COLO668 (cell line): ENCODE data around the gene PLXDC1.

Experiments used
- DNase-seq: peaks from one replicate; lab custom pipeline; 2025; ENCODE audit not compliant: unreplicated experiment; lab: John Stamatoyannopoulos, UW

PLXDC1 gene

GRCh38 chr17:39156491-39156890 lies 5.1 kb upstream of the PLXDC1 start:
- DNase-seq = no peak

DNA sequence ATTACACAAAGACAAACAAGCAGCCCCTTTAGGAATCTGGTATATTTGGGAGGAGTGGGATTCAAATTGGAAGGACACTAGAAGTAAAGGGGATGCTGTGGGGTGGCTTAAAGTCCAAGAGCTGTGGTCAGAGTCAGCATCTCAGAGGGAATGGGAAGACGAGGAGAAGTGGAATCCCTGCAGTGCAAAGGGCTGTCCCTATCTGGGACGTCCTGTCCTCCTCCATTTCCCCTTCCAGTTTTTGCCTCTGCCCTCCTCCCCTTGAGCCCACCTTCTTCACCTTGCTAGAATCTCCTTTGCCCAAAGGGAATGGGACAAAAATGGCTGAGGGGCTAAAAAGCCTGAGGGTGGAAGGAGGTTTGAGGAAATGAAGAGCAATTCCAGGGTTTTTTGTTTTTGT lies 4.2 kb upstream of the PLXDC1 start:
- no peak for DNase-seq

DNA sequence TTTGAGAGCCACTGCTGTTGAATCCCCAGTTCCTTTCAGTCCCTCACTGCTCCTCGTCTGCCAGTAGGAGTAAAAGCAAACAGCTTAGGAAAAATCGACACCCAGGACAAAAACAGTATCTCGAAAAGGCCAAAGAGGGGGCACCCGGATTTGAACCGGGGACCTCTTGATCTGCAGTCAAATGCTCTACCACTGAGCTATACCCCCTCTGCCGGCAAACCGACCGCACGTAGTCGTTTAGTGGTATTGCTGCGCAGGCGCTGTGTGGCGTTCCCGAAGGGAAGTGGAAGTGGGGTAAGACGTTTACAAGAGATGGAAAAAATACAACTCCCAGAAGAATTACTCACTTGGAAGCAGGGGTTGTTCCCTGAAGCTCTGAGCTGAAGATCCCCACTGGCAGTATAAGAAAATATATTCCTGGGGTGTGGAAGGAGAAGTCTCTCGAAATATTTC lies 2.2 kb upstream of the PLXDC1 start:
- DNase-seq = peak; percentile 68

DNA sequence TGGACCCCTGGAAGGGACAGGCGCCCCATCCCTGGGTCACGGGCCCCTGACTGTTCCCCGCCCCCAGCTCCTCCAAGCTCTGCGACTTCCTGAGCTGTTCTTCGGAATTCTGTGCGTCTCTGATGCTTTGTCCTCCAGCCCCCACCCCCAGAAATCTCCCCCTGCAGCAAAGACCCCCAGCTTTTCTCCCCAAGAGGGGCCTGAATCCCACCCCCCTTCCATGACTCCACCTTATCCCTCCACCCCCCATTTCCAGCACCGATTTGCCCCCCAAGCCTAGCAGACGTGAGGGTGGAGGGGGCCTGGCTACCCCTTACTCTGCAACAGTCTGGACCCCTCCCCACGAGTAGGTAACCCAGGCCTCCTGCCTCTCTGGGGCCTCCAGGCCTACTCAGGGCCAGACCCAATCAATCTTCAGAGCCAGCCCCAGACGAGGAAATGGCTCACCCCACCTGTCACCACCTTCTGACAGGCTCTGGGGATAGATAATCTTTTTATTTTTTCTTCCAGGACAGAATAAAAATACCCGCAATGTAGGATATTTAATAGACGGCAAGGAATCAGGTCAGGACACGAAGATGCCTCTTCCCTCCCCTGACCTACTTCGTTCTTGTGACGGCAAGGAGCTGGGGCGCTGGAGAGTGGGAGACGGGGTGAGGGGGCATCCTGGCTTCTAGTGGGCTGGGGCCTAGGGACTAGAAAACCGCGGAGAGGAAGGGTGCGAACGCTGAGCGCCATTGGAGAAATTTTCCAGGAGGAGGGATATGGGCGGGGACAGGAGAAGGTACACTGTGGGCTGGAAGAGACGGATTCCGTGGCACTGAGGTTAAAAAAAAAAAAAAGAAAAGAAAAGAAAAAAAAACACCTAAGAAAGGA lies 744 bp upstream of the PLXDC1 start:
- no peak for DNase-seq

DNA sequence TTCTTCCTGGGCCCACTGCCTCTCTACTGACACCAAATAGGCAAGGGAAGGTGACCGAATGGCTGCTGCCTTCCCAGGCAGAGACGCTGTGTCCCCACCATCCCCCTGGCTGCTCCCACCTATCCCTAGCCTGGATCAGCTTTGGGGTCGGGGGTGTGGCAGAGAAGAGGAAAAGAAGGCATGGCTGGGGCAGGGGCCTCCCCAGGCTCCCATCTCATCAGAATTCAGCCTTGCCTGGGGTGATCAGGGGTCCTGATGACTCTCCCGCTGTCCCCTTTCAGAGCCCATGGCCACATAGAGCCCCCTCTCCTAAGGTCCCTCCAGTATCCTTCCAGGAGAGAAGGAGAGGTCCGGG lies 665 bp downstream of the PLXDC1 start:
- no peak for DNase-seq

DNA sequence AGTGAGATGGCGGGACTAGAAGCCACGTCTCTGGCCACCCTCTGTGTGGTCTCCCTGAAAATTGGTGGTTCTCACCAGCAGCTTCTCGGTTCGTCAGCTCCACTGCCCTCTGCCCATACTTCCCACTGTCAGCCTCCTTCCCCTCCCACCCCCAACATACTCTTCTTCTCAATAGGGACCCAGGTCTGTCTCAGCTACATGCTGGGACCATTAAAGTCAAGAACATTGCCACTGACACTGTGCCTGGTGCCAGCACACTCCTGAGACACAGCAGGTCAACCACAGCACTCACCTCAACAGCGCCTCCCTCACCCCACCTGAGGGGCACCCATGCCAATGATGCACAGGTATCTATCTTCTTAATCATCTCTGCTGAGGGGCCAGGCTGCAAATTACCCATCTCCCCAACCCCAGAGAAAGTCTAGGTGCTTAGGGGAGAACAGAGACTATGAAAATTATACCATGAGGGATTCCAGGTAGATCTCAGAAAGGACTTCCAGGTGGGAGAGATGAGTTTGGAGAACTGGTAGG lies 1.3 kb downstream of the PLXDC1 start:
- DNase-seq = no peak

DNA sequence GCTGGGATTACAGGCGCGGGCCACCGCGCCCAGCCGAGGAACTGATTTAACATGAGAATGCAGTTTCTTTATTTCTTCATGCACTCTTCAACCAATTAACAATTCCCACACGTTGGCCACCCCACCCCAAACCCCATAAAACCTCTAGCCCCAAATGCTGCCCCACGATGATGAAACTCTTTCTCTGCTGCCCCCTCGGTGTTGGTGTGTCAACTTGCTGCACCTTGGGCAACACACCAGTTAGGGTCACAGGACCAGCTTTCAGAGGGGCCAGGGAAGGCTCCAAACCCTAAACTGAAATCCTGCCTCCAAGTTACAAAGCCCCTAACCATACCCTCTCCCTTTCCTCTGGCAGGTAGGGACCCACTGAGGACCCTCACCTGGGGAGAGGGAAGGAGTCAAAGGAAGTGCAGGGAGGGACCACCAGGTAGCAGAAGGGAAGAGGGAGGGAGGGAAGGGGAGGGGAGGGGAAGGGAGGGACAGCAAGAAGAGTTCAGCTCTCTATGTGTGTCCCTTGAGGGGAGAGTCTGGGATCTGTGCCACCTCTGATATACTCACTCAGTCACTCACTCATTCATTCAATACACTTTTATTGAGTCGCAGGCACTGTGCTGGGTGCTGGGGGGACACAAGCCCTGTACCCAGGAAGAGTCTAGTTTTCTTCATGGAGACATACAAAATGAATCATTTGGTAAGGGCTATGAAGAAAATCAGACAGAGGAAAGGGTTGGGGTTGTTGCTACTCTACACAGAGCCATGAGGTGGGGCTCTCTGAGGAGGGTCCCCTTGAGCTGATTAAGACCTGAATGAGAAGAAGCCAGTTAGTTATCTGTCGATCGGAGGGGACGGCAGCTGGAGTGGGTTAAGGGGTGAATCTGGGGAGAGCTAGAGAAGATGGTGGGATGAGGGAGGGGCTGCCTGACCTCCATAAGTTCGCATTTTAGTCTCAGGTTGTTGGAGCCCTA lies 3.9 kb downstream of the PLXDC1 start:
- no peak for DNase-seq

DNA sequence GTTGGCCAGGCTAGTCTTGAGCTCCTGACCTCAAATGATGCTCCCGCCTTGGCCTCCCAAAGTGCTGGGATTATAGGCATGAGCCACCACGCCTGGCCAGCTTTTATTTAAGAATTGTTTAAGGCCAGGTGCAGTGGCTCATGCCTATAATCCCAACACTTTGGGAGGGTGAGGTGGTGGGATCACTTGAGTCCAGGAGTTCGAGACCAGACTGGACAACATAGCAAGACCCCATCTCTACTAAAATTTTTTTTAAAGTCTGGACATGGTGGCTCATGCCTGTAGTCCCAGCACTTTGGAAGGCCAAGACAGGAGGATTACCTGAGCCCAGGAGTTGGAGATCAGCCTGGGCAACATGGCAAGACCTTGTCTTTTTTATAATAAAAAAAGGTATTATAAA lies 5.2 kb downstream of the PLXDC1 start:
- DNase-seq = no peak

DNA sequence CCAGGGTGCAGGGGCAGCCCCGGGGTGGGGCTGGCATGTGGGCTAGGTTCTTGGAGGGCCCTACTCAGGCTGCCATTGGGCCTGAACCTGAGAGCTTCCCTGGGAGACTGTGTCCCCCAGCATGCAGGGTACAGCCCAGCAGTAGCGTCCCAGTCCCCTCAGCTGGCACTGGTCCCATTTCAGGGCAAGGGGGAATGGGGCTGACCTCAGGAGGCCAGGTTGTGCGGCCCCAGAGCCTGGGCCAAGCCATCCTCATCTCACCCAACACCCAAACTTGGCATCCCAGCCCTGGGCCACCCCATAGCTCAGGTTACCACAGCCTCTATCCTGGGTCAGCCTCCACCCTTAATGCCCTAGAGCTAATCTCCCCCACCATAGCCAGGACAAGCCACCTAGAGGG lies 6.3 kb downstream of the PLXDC1 start:
- no peak for DNase-seq

GRCh38 chr17:39144416-39144840 lies 7.0 kb downstream of the PLXDC1 start:
- DNase-seq = peak; percentile 65

DNA sequence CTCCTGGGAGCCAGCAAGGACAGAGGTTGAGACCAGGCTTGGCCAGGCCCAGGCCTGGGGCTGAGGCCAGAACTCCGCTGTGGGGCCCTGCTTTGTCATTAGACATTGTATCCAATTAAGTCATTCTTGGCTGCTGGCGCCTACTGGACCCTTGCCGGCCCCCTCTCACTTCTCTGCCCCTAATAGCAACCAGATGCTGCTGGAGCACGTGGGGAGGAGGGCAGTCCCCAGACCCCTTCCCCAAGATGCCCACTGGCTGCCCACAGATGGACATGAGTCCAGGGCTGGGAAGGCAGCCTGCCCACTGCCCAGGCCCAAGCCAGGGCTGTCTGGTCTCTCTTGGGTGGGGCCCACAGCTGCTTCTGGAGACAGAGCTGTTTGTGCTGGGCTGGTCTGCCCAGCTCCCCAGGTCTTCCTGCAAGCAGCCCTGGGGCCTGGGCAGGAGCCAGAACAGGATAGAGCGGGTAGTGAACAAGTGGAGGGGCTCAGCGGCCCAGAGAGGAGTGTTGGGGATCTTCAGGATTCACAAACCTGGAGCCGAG lies 7.8 kb downstream of the PLXDC1 start:
- no peak for DNase-seq

DNA sequence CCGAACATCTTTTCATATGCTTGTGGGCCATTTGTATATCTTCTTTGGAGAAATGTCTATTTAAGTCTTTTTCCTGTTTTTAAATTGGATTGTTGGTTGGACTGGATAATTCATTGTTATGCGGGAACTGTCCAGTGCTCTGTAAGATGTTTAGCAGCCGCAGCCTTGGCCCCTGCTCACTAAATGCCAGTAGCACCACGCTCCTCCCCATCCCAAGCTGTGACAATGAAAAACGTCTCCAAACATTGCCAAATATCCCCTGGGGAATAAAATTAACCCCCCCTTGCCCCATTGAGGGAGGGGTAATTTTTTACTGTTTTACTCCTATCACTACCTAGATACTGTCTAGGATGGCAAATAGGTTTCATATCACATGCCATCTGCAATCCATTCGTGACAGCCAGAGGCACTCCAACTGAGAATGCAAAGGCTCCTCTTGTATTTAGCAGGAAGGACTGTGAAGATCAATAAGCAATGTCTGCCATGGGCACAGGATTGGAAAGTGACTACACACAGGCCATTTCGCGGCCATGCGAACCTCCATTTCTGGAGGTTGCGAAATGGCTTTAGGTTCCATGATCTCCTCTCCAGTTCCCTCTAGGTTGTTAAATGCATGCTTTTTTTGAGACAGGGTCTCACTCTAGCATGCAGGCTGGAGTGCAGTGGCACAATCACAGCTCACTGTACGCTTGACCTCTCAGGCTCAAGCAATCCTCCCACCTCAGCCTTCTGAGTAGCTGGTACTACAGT lies 9.3 kb downstream of the PLXDC1 start:
- DNase-seq = no peak

DNA sequence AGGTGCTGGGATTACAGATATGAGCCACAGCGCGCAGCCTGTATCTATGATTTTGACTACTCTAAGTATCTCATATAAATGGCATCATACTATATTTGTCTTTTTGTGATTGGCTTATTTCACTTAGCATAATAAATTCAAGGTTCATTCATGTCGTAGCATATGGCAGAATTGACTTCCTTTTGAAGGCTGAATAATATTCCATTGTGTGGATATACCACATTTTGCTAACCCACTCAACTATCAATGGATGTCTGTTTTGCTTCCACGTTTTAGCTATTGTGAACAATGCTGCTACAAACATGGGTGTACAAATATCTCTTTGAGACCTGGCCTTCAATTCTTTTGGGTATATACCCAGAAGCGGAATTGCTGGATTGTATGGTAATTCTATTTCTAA lies 10.1 kb downstream of the PLXDC1 start:
- DNase-seq = no peak

GRCh38 chr17:39139561-39139960 lies 11.9 kb downstream of the PLXDC1 start:
- no peak for DNase-seq

DNA sequence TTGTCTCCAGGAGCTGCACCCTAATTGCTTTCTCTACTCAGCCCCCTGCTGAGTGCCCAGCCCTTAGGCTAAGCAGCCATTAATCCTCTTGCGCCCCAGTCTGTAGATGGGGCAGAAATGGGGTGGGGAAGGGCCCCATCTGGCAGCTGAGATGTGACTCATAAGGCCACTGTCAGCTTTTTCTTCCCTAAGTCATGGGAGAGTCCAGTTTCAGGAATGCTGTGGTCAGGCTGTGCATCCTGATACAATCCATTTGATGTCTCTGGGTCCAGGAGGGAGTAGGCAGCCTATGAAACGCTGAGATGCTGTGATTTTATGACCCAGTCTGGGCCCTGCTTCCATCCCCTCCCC lies 12.3 kb downstream of the PLXDC1 start:
- DNase-seq = no peak

DNA sequence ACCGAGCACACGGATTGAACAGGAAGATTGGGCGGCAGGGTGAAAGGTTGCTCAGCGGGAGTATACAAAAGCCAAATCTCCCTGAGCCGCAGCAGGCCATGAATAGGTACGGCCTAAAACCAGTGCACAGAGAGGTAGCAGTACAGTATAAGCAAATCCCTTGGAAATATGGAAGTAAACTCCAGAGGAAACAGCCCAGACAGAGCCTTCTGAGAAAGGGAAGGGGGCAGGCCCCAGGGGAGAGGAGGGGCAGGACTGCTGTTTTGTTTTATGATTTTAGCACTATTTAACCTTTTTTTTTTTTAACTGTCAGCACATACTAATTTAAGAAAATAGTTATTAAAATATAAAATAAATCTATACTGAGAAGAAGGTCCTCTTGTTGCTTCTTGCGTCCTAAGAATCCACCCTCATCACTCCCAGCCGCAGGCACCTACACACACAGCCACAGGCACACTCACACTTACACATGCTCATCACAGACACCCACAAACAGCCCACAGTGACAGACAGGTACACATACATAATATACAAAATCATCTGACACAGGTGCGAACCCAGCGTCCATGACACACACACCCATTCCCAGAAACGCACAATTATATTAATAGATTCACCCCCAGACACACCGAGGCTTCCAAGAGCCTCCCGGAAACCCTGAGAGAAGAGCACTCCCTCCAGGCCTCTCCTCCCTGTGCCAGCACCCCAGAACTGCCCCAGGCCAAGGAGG lies 12.8 kb downstream of the PLXDC1 start:
- DNase-seq = no peak

- DNase-seq = no peak
These were observed 16.6 kb downstream of the PLXDC1 start for GRCh38 chr17:39134878-39135277.

GRCh38 chr17:39132192-39132610 lies 19.2 kb downstream of the PLXDC1 start:
- no peak for DNase-seq

DNA sequence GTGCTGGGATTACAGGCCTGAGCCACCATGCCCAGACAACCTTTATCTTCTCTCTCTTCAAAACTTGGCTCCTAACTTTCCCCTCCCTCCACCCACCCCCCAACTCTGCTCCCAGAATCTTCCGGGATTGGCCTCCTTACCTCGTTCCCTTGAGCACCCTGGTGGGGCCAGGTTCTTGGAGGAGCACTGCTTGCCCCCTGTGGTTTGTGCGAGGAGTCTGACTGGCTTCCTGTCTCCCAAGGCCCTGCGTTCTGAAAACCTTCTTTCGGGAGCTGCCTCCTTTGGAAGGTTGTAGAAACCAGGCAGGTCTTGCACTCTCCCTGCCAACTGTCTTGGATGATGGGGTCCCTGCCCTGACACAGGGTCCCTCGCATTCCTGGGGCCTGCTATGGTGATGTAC lies 19.8 kb downstream of the PLXDC1 start:
- no peak for DNase-seq

DNA sequence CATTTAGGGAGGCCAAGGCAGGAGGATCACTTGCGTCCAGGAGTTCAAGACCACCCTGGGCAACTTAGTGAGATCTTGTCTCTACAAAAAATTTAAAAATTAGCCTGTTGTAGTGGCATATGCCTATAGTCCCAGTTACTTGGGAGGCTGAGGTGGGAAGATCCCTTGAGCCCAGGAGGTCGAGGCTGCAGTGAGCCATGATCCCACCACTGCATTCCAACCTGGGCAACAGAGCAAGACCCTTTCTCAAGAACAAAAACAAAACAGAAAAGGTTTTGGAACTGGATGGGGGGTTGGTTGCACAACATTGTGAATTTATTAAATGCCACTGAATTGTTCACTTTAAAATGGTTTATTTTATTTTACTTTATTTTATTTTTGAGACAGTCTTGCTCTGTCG lies 21.2 kb downstream of the PLXDC1 start:
- no peak for DNase-seq
